Measurements from ENCODE around the gene UBE2J1. TPM values are rescaled to one million over a fixed set of nuclear protein-coding genes. Genes with fewer than 3 reads are reported as not detected.

UBE2J1 gene
- total and polyA plus RNA-seq, 11 donors = 8.9 to 28.2 (median 15.2) TPM

DNA sequence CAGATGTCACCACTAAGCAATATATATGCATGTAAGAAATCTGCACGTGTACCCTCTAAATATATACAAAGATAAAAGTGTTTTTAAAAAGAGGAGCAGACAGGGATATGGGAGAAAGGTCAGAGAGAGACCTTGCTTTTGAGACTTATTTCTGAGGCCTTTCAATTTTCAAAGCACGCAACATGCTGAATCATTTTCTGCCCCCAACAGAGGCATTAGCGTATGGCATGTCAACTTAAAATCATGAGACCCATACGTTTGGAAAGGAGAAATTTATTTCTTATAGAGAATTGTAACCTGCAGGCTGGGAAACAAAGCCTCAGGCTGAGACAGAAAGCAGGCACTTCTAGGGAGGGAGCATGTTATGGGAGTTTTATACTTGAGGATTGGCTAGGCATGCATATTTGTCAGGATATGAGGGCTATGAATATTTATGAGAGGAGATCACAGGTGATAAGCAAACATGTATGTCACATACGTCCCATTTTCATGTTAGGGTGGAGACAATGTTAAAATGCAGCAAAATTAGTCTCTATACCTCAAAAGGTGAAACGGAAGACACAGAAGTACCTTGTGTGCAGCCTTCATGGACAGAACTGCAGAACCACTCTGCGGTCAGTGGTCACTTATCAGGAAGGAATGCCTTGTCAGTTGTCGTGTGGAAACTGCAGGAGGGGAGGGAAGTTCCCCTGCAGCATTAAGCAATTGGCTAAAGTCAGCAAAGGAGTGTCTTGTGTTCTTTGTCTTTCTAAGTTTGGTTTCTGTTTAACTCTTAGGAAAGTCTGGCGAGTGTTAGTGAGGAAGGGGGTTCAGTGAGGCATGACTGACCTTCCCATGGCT is 31.2 kb downstream of the UBE2J1 start:
- ATAC-seq = peak in 3 of 4 donors; percentile 56 to 81 (median 70)
- DNase-seq = no peak
- H3K4me1 ChIP-seq = peaks cover 0 to 31% (median 4%) of the 10 kb centered on the region in 12 donors
- peaks cover 0 to 27% (median 4%) of the 10 kb centered on the region in 9 donors for H3K36me3 ChIP-seq
- peaks cover 0 to 7% (median 0%) of the 10 kb centered on the region in 12 donors for H3K9me3 ChIP-seq
- no peak overlapping the region for H3K27ac ChIP-seq
- H3K4me3 ChIP-seq = peak overlapping the region in 1 of 12 donors; percentile 9
- no peaks in the 10 kb centered on the region for H3K27me3 ChIP-seq
- WGBS, 4 donors = 58 to 75% (median 72%) methylated on average over 9 of the region's 9 CpGs
- intact Hi-C loops (cut with DNase I) = no loop called here
- TF ChIP-seq, protein P1, sequence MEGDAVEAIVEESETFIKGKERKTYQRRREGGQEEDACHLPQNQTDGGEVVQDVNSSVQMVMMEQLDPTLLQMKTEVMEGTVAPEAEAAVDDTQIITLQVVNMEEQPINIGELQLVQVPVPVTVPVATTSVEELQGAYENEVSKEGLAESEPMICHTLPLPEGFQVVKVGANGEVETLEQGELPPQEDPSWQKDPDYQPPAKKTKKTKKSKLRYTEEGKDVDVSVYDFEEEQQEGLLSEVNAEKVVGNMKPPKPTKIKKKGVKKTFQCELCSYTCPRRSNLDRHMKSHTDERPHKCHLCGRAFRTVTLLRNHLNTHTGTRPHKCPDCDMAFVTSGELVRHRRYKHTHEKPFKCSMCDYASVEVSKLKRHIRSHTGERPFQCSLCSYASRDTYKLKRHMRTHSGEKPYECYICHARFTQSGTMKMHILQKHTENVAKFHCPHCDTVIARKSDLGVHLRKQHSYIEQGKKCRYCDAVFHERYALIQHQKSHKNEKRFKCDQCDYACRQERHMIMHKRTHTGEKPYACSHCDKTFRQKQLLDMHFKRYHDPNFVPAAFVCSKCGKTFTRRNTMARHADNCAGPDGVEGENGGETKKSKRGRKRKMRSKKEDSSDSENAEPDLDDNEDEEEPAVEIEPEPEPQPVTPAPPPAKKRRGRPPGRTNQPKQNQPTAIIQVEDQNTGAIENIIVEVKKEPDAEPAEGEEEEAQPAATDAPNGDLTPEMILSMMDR (IDR thresholded peaks at IDR 0.05) = no peak
- no peak for TF ChIP-seq POLR2A (IDR thresholded peaks at IDR 0.05)

DNA sequence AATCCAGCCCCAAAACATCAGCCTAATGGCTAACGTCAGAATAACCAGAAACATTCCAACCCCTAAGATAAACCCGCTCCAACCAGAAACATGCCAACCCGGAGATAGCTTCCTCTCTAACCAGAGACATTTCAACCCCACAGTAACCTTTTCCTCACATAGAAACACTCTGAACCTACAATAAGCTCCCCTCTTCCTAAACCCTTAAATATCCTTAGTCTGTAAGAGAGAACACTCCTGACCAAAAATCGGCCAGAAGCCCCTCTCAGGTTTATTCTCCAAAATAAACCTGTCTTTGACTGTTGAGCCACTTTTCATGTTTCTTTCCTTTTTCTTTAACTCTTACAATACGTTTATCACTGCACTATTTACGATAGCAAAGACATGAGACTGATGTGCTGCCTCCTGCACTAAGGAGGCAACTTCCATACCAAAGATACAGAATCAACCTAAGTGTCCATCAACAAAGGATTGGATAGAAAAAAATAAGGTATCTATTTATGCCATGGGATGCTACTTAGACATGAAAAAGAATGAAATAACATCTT is 32.4 kb downstream of the UBE2J1 start:
- no peak for TF ChIP-seq POLR2A (IDR thresholded peaks at IDR 0.05)
- TF ChIP-seq, protein P1 (IDR thresholded peaks at IDR 0.05) = no peak
- no peak overlapping the region for H3K27ac ChIP-seq
- intact Hi-C loops (cut with DNase I) = no loop called here
- peaks cover 0 to 16% (median under 1%) of the 10 kb centered on the region in 9 donors for H3K36me3 ChIP-seq
- H3K4me3 ChIP-seq = no peak overlapping the region
- H3K27me3 ChIP-seq = no peaks in the 10 kb centered on the region
- peaks cover 0 to 31% (median 5%) of the 10 kb centered on the region in 12 donors for H3K4me1 ChIP-seq
- H3K9me3 ChIP-seq = peaks cover 0 to 7% (median 0%) of the 10 kb centered on the region in 12 donors
- 79 to 86% (median 82%) methylated on average over 6 of the region's 6 CpGs for WGBS, 4 donors
- no peak for ATAC-seq
- no peak for DNase-seq

GRCh38 chr6:89317067-89317466 is 35.5 kb downstream of the UBE2J1 start:
- TF ChIP-seq, protein P1 (IDR thresholded peaks at IDR 0.05) = no peak
- TF ChIP-seq POLR2A (IDR thresholded peaks at IDR 0.05) = no peak
- intact Hi-C loops (cut with DNase I) = loop anchor here in 1 of 10 donors (2.0 kb wide), 1 partner anchor 34 kb away; no protein-coding TSS in a partner anchor
- Histone ChIP-seq H3K4me3 (no peak overlapping the region), H3K4me1 (peaks cover 7 to 33% (median 16%) of the 10 kb centered on the region in 12 donors), H3K9me3 (peaks cover 0 to 7% (median 0%) of the 10 kb centered on the region in 12 donors), H3K36me3 (peaks cover 0 to 14% (median 0%) of the 10 kb centered on the region in 9 donors), H3K27me3 (no peaks in the 10 kb centered on the region), H3K27ac (no peak overlapping the region)
- no peak for ATAC-seq
- DNase-seq = no peak

- H3K36me3 ChIP-seq = peaks cover 0 to 4% (median 0%) of the 10 kb centered on the region in 9 donors
- DNase-seq = no peak
- H3K4me3 ChIP-seq = no peak within 1 kb of the TSS
- peaks cover 0 to 6% (median 0%) of the 10 kb centered on the region in 12 donors for H3K9me3 ChIP-seq
- ATAC-seq = no peak
- TF ChIP-seq, protein P1 (IDR thresholded peaks at IDR 0.05) = no peak
- no peak for TF ChIP-seq POLR2A (IDR thresholded peaks at IDR 0.05)
- H3K27ac ChIP-seq = peak within 1 kb of the TSS in 1 of 12 donors; percentile 6
- 80 to 92% (median 86%) methylated on average over 6 of the region's 6 CpGs for WGBS, 4 donors
- H3K27me3 ChIP-seq = no peaks in the 10 kb centered on the region
- H3K4me1 ChIP-seq = peaks cover 7 to 41% (median 25%) of the 10 kb centered on the region in 12 donors
- intact Hi-C loops (cut with DNase I) = no loop called here
Observed at GRCh38 chr6:89315249-89315885, 37.2 kb downstream of the UBE2J1 start, which contains the start of gene GABRR2. TSS of gene GABRR2 (minus strand) at chr6:89315299. CDS start at chr6:89315165, 134 bp downstream.

All from heart left ventricle (tissue), 16 donors.